Astrocyte (in vitro differentiated cells and primary cell): ENCODE measurements around the gene MAP1LC3B. TPM values are rescaled to one million over a fixed set of nuclear protein-coding genes. Genes with fewer than 3 reads are reported as not detected.
A peak's percentile ranks its signal among the peaks of the same experiment; 100 is the strongest.

Source experiments
- DNase-seq: peaks from one replicate; pipeline ENCODE4 v3.0.0-alpha.2; 2010; ENCODE audit warnings: low read depth
- FAIRE-seq: peaks from 2 replicates; lab custom pipeline; 2011; peaks lifted over from hg19 to GRCh38; lab: Jason Lieb, UNC
- H2AFZ ChIP-seq: 2 replicates; pipeline ENCODE4 v1.6.0; 2012; ENCODE audit warnings: low read depth, low read length, inconsistent platforms
- H3K27ac ChIP-seq: 2 replicates; pipeline ENCODE4 v1.5.1; 2011; ENCODE audit warnings: low read depth, low read length, inconsistent platforms
- H3K27me3 ChIP-seq: 2 replicates; pipeline ENCODE4 v1.6.0; 2011; ENCODE audit warnings: low read length, inconsistent platforms; ENCODE audit not compliant: insufficient read depth
- H3K36me3 ChIP-seq: 2 replicates; pipeline ENCODE4 v1.5.1; 2011; ENCODE audit warnings: low read length, inconsistent platforms; ENCODE audit not compliant: insufficient read depth
- H3K4me1 ChIP-seq: 2 replicates; pipeline ENCODE4 v1.5.1; 2011; ENCODE audit warnings: low read length, inconsistent platforms; ENCODE audit not compliant: insufficient read depth
- H3K4me2 ChIP-seq: 2 replicates; pipeline ENCODE4 v1.6.0; 2012; ENCODE audit warnings: low read length, inconsistent platforms
- H3K4me3 ChIP-seq: 2 replicates; pipeline ENCODE4 v1.5.1; 2011; ENCODE audit warnings: low read depth, mild to moderate bottlenecking, low read length, inconsistent platforms; ENCODE audit not compliant: insufficient read depth
- H3K79me2 ChIP-seq: 2 replicates; pipeline ENCODE4 v1.6.0; 2012; ENCODE audit warnings: mild to moderate bottlenecking, low read length, inconsistent platforms; ENCODE audit not compliant: insufficient read depth
- H3K9ac ChIP-seq: 2 replicates; pipeline ENCODE4 v1.6.0; 2012; ENCODE audit warnings: mild to moderate bottlenecking, low read length, inconsistent platforms
- H3K9me3 ChIP-seq: 2 replicates; pipeline ENCODE4 v1.5.1; 2012; ENCODE audit warnings: low read depth, mild to moderate bottlenecking, low read length, inconsistent platforms; ENCODE audit not compliant: insufficient read depth
- H4K20me1 ChIP-seq: 2 replicates; pipeline ENCODE4 v1.6.0; 2012; ENCODE audit warnings: low read length, inconsistent platforms; ENCODE audit not compliant: insufficient read depth
- H3K27ac Mint-ChIP-seq: one replicate; pipeline ENCODE4 v1.8.0; 2021; ENCODE audit warnings: mild to moderate bottlenecking, mixed read lengths; ENCODE audit not compliant: unreplicated experiment
- H3K27me3 Mint-ChIP-seq: one replicate; pipeline ENCODE4 v1.8.0; 2021; ENCODE audit warnings: low read depth, mixed read lengths; ENCODE audit not compliant: unreplicated experiment
- H3K36me3 Mint-ChIP-seq: one replicate; pipeline ENCODE4 v1.8.0; 2021; ENCODE audit warnings: low read depth, mixed read lengths; ENCODE audit not compliant: unreplicated experiment
- H3K4me1 Mint-ChIP-seq: one replicate; pipeline ENCODE4 v1.8.0; 2021; ENCODE audit warnings: low read depth, mixed read lengths; ENCODE audit not compliant: unreplicated experiment
- H3K4me3 Mint-ChIP-seq: one replicate; pipeline ENCODE4 v1.8.0; 2021; ENCODE audit warnings: mild to moderate bottlenecking, moderate library complexity, mixed read lengths; ENCODE audit not compliant: unreplicated experiment
- H3K9me3 Mint-ChIP-seq: one replicate; pipeline ENCODE4 v1.8.0; 2021; ENCODE audit warnings: mild to moderate bottlenecking, mixed read lengths; ENCODE audit not compliant: unreplicated experiment
- EZH2 ChIP-seq: IDR thresholded peaks from 2 replicates; pipeline ENCODE4 v1.6.1; 2012; ENCODE audit warnings: mild to moderate bottlenecking, low read length, inconsistent platforms; ENCODE audit not compliant: insufficient read depth
- total RNA-seq: library from RNA; stranded (reverse); gene quantifications from 2 replicates; pipeline ENCODE4 v1.2.1, GENCODE V29; 2021
- TF ChIP-seq, protein P1 (sequence below): IDR thresholded peaks from 2 replicates; pipeline ENCODE4 v1.5.1; 2011; ENCODE audit warnings: low read depth, mild to moderate bottlenecking, inconsistent platforms, low read length, moderate library complexity; ENCODE audit not compliant: insufficient read depth

MAP1LC3B gene
- total RNA-seq, 1 donor from 2014 or later: 221 TPM

DNA sequence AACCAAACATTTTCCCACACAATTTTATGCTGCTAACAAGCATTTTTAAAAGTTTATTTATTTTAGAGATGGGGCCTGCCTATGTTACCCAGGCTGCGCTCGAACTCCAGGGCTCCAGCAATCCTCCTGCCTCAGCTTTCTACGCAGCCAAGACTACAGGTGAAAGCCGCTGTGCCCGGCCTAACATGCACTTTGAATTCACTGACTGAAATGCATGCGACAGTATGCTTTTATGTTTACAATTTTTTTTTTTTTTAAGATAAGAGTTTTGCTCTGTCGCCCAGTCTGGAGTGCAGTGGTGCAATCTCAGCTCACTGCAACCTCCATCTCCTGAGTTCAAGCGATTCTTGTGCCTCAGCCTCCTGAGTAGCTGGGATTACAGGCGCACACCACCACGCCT, 47.8 kb downstream of the MAP1LC3B start:
- Histone ChIP-seq H4K20me1 (peaks cover 53% of the 10 kb centered on the region), H3K4me1 (peaks cover 34% of the 10 kb centered on the region), H3K27ac (no peak overlapping the region), H3K4me3 (no peak overlapping the region), H3K9ac (no peak overlapping the region), H3K4me2 (no peak overlapping the region), H3K36me3 (peaks cover 3% of the 10 kb centered on the region), H3K9me3 (no peaks in the 10 kb centered on the region), H2AFZ (no peak overlapping the region), H3K27me3 (no peaks in the 10 kb centered on the region), H3K79me2 (peaks cover 44% of the 10 kb centered on the region)
- Mint-ChIP-seq H3K27ac (no peak overlapping the region), H3K4me1 (peaks cover 18% of the 10 kb centered on the region), H3K9me3 (no peaks in the 10 kb centered on the region), H3K36me3 (peaks cover 11% of the 10 kb centered on the region), H3K4me3 (no peak overlapping the region), H3K27me3 (no peaks in the 10 kb centered on the region)
- DNase-seq: no peak
- no peak for TF ChIP-seq EZH2
- TF ChIP-seq, protein P1, sequence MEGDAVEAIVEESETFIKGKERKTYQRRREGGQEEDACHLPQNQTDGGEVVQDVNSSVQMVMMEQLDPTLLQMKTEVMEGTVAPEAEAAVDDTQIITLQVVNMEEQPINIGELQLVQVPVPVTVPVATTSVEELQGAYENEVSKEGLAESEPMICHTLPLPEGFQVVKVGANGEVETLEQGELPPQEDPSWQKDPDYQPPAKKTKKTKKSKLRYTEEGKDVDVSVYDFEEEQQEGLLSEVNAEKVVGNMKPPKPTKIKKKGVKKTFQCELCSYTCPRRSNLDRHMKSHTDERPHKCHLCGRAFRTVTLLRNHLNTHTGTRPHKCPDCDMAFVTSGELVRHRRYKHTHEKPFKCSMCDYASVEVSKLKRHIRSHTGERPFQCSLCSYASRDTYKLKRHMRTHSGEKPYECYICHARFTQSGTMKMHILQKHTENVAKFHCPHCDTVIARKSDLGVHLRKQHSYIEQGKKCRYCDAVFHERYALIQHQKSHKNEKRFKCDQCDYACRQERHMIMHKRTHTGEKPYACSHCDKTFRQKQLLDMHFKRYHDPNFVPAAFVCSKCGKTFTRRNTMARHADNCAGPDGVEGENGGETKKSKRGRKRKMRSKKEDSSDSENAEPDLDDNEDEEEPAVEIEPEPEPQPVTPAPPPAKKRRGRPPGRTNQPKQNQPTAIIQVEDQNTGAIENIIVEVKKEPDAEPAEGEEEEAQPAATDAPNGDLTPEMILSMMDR: no peak
- no peak for FAIRE-seq

DNA sequence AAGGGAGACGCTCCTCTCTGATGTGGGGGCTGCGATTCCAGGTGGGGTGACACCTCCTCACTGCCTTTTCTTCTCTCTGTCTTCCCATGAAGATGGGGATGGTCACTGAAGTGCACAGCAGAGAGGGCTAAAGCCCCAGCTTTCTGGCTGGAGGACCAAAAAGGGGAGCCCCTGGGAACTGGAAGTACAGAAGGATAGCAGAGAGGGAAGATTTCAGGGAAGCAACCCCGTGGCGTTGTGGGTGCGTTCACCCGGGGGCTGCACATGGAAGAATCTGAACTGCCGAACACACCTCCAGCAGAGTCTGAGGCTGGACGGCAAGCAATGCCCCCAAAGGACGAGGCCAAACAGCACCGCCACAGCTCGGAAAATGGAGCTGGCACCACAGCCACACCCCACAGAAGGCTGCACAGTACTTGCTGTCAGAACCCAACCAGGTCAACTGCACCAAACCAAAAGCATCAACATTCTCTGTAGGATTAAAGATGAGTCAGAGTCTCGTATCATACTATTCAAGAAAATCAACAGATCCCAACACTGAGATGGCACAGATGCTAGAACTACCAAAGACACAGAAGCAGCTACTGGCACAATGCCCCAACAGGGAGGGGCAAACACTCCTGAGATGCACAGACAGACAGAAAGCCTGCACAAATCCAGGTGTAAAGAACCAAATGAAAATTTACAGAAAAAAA, 49.9 kb downstream of the MAP1LC3B start:
- no peaks in the 10 kb centered on the region for H3K9me3 Mint-ChIP-seq
- H3K27me3 Mint-ChIP-seq: no peaks in the 10 kb centered on the region
- no peak overlapping the region for H3K27ac Mint-ChIP-seq
- H3K27me3 ChIP-seq: no peaks in the 10 kb centered on the region
- no peak overlapping the region for H3K4me3 Mint-ChIP-seq
- H3K36me3 Mint-ChIP-seq: peaks cover 15% of the 10 kb centered on the region
- peaks cover 6% of the 10 kb centered on the region for H3K36me3 ChIP-seq
- peak overlapping the region; percentile 50 for H3K27ac ChIP-seq
- H3K9me3 ChIP-seq: no peaks in the 10 kb centered on the region
- peaks cover 34% of the 10 kb centered on the region for H3K79me2 ChIP-seq
- FAIRE-seq: no peak
- DNase-seq: peak; percentile 26
- H3K4me1 ChIP-seq: peaks cover 21% of the 10 kb centered on the region
- H3K4me1 Mint-ChIP-seq: peaks cover 1% of the 10 kb centered on the region
- H3K9ac ChIP-seq: no peak overlapping the region
- TF ChIP-seq, protein P1: no peak
- no peak for TF ChIP-seq EZH2
- peak overlapping the region; percentile 18 for H3K4me2 ChIP-seq
- peaks cover 33% of the 10 kb centered on the region for H4K20me1 ChIP-seq
- no peak overlapping the region for H3K4me3 ChIP-seq
- H2AFZ ChIP-seq: no peak overlapping the region

- H3K4me2 ChIP-seq: peak overlapping the region; percentile 18
- Mint-ChIP-seq H3K4me1 (peaks cover 1% of the 10 kb centered on the region), H3K27me3 (no peaks in the 10 kb centered on the region), H3K4me3 (no peak overlapping the region), H3K36me3 (peaks cover 17% of the 10 kb centered on the region), H3K9me3 (no peaks in the 10 kb centered on the region), H3K27ac (no peak overlapping the region)
- no peaks in the 10 kb centered on the region for H3K9me3 ChIP-seq
- TF ChIP-seq, protein P1: no peak
- TF ChIP-seq EZH2: no peak
- H3K36me3 ChIP-seq: peaks cover 6% of the 10 kb centered on the region
- no peak for FAIRE-seq
- peak overlapping the region; percentile 8 for H3K9ac ChIP-seq
- H3K79me2 ChIP-seq: peaks cover 30% of the 10 kb centered on the region
- peak; percentile 9 for DNase-seq
- no peak overlapping the region for H2AFZ ChIP-seq
- peaks cover 26% of the 10 kb centered on the region for H3K4me1 ChIP-seq
- no peaks in the 10 kb centered on the region for H3K27me3 ChIP-seq
- H3K27ac ChIP-seq: peak overlapping the region; percentile 50
- peaks cover 30% of the 10 kb centered on the region for H4K20me1 ChIP-seq
- no peak overlapping the region for H3K4me3 ChIP-seq
Observed at GRCh38 chr16:87442581-87442966, 50.4 kb downstream of the MAP1LC3B start.
